ENCODE measurements around the gene FLYWCH2. TPM values are rescaled to one million over a fixed set of nuclear protein-coding genes. Genes with fewer than 3 reads are reported as not detected.
A peak's percentile ranks its signal among the peaks of the same experiment; 100 is the strongest.

FLYWCH2 gene
- total and polyA plus RNA-seq, 9 of the 15 experiments (the other 6 are each of a cell fraction or from before 2014, with no cell fraction given): 0.70 to 55.5 (median 7.6) TPM

DNA sequence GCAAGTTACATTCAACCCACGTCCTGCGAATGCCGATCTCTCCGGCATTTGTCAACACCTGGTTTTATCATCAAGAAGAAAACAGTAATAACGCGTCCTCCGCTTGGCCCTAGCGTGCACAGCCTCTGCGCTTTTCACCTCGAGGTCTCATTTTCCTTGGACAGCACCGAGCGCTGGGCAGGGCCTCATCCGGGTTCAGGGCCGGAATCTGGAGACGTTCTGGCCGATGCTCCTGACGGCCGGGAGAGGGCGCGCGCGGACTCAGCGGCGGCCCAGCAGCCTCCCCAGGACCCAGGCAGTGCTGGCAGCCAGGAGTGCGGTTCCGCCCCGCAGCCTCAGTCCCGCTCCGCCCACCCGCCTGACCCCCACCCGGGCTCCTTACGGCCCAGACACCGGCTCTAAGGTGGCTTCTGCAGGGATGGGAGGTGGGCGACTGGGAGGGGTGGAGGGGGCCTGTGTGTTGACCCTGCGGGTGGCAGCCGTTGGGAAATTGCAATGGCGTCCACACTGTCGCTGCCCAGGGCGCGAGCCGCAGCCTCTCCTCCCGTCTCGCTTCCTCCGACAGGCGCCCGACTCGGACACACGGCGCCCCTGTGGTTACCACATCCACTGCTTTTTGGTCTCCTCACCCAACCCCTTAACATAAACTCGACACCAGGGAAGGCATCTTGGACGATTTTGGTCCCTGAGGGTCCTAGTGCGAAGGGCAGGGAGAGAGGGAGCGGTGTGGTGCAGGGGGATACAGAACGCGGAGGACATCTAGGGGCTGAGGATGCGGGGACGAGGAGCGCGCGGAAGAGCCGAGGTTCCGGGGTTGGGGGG, 21.3 kb downstream of the FLYWCH2 start (continued):
- TF ChIP-seq ARID4B (CRISPR knock-in tag; IDR thresholded peaks at IDR 0.05): peak; percentile 67; the same call in 1 of the 2 replicates
- TF ChIP-seq KLF16 (IDR thresholded peaks at IDR 0.05): 0 out of 2 replicates have a peak, but pooled peaks have one; percentile 24
- TF ChIP-seq SRSF1 (IDR thresholded peaks at IDR 0.05; ENCODE audit: low read depth, low read length): no peak
- no peak for TF ChIP-seq GTF2A2 (tag; IDR thresholded peaks at IDR 0.05)
- no peak; the same call in 1 of the 2 replicates for TF ChIP-seq GATAD2A (IDR thresholded peaks at IDR 0.05)
- peak; percentile 33; the same call in 1 of the 2 replicates for TF ChIP-seq MBD2 (IDR thresholded peaks at IDR 0.05; ENCODE audit: borderline replicate concordance, low read depth)
- peak; percentile 17 to 25; a peak in 2 of 4 replicates for TF ChIP-seq MLLT1 (IDR thresholded peaks at IDR 0.05)
- TF ChIP-seq TAL1 (IDR thresholded peaks at IDR 0.05): no peak
- TF ChIP-seq CEBPG (CRISPR knock-in tag; IDR thresholded peaks at IDR 0.05): peak; percentile 31; the same call in 1 of the 2 replicates
- TF ChIP-seq CEBPG (tag; conservative IDR thresholded peaks at IDR 0.05 in 1 of 2, IDR thresholded peaks at IDR 0.05 in 1 of 2): no peak
- TF ChIP-seq FOXP4 (CRISPR knock-in tag; IDR thresholded peaks at IDR 0.05; ENCODE audit: borderline replicate concordance): no peak
- TF ChIP-seq SIN3A (IDR thresholded peaks at IDR 0.05; ENCODE audit: borderline replicate concordance in 2 of 2, control insufficient read depth in 1 of 2, low read depth in 2 of 2, low read length in 2 of 2): no peak; a peak in 1 of 4 replicates
- TF ChIP-seq RB1 (IDR thresholded peaks at IDR 0.05; ENCODE audit: low read depth): peak; percentile 68; the same call in 1 of the 2 replicates
- TF ChIP-seq THRAP3 (IDR thresholded peaks at IDR 0.05; ENCODE audit: borderline replicate concordance): no peak
- peak; percentile 12; the same call in 1 of the 2 replicates for TF ChIP-seq MYNN (IDR thresholded peaks at IDR 0.05)
- TF ChIP-seq MYNN (CRISPR knock-in tag; IDR thresholded peaks at IDR 0.05): no peak
- TF ChIP-seq TAF7 (tag; IDR thresholded peaks at IDR 0.05): peak; percentile 38; the same call in 1 of the 2 replicates
- peak; percentile 54; the same call in 1 of the 2 replicates for TF ChIP-seq XRCC5 (IDR thresholded peaks at IDR 0.05; ENCODE audit: low read depth, low read length)
- TF ChIP-seq FOXA3 (CRISPR knock-in tag; conservative IDR thresholded peaks at IDR 0.05 in 1 of 2, IDR thresholded peaks at IDR 0.05 in 1 of 2): 0 out of 4 replicates have a peak, but pooled peaks of 1 of the 2 experiments have one; percentile 10
- TF ChIP-seq CEBPB (tag; IDR thresholded peaks at IDR 0.05): 0 out of 2 replicates have a peak, but pooled peaks have one; percentile 31
